Globus pallidus (tissue), 1 donor: Measurements from ENCODE around the gene ZNF598.
"Not testable (repeated sequence)": the region's sequence is repeated elsewhere in the genome, so short reads cannot be mapped to it uniquely, and the experiment has no call there.

Source experiments
- DNase-seq: peaks from one replicate; pipeline ENCODE4 v3.0.0-alpha.2; 2015; ENCODE audit warnings: low spot score

The ZNF598 gene

DNA sequence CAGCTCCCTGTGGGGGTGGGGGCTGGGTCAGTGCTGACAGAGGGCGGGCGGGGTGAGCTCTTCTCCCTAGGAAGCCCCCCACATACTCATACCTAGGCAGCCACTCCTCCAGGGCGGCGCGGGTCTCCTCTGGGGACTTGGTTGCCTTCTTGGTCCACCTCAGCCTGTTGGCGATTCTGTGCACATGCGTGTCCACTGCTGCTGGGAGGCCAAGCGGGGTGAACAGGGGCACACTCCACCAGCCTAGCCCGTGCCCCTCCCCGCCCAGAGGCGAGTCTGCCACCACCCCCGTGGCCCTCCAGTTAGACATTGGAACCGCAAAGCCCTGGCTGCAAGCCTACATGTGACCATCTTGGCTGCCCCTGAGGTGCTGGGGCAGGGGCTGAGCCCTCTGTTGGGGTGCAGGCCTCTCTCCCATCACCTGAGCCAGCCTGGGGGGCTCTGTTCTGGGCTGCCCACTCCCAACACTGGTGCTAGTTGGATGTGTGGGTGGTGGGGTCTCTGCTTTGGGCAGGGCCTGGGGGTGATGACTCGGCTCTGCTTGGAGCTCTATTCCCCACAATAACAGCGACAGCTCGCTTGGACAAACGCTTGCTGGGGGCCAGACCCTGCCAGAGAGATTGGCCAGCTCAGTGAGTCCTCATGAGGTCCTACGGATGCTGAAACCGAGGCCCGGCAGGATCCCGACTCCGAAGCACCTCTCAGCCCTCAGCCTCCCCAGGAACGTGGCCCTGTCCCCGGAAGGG is 30.6 kb upstream of the ZNF598 start:
- no peak for DNase-seq

DNA sequence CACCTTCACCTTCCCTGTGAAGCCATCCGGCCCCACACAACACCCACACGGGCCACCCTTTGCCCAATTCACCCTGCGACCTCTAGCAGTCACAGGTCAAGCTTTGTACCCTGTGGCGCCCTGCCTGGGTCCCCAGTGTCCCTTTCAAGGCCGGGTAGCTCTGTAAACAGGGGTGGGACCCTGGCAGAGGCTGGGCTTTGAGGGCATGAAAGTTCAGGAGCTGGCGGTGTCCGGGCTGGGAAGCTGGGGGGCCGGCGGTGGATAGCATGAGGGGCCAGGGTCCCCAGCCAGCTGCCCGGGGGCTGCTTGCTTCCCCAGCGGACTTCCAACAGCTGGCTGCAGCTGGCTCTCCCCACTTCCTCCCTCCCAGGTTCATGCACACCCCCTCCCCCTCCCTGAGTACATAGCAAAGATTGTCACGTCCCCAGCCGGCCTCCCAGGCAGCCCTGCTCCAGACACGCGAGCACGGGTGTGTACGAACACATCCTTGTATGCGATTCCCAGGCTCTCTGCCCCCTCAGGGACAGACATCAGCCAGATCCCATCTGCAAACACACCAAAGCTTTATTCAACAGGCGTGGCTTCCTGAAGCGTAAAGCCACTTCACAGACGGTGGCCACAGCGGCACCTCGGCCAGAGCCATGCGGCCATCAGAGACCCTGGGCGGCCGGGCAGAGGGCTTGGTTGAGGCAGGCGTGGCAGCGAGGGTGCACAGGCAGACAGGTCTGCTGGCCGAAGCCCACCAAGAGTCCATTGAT is 29.8 kb upstream of the ZNF598 start:
- no peak for DNase-seq

DNA sequence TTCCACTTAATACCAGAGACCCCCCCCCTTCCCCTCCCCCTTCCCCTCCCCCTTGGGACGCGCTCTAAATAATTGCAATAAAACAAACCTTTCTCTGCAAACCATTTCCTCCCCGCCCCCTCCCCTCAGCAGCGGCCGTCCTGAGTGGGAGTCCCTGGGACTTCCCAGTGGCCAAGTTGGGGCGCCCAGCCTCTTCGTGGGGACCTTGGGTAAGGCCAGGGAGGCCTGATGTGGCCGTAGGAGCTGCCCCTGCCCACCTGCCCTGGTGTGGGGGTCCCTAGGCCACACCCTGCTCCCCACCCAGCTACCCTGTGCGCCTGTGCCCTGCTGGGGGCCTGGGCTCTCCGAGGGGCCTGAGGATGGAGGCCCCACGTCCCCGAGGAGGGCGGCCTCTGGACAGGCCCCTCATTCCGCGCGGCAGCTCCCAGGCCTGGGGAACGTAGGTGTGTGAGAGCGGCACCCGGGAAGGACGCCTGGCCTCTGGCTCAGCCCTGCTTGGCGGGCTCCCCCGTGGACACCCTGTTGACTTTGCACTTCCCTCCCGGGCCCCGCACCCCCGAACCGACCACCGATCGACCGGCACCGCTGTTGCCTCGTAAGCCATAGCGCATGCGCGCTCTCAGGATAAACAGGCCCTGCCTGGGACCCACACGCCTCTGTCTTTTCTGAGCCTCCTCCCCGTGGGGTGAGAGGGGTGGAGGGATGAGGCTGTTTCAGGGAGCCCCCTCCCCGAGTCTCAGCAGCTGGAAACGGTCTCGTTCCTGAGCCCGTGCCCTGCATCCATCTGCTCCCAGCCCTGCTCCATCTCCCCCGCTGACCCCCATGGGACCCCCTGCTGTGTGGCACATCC is 29.0 kb upstream of the ZNF598 start:
- DNase-seq: no peak

DNA sequence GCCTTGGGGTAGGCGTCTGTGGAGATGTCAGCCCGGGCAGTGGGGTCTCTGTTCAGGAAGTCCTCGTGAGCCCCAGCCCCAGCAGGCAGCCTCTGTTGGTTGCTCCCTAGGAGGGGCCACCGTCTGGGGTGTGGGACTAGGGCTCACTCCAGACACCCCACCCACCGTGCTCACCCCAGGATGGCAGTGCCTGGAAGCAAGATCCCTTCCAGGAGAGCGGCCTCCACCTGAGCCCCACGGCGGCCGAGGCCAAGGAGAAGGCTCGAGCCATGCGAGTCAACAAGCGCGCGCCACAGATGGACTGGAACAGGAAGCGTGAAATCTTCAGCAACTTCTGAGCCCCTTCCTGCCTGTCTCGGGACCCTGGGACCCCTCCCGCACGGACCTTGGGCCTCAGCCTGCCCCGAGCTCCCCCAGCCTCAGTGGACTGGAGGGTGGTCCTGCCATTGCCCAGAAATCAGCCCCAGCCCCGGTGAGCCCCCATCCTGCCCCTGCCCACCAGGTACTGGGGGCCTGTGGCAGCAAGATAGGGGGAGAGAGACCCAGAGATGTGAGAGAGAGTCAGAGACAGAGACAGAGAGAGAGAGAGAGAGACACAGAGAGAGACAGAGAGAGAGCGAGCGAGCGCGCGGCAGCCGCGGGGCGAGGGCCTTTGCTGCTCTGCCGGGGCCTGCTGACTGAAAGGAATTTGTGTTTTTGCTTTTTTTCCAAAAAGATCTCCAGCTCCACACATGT is 28.2 kb upstream of the ZNF598 start:
- no peak for DNase-seq

DNA sequence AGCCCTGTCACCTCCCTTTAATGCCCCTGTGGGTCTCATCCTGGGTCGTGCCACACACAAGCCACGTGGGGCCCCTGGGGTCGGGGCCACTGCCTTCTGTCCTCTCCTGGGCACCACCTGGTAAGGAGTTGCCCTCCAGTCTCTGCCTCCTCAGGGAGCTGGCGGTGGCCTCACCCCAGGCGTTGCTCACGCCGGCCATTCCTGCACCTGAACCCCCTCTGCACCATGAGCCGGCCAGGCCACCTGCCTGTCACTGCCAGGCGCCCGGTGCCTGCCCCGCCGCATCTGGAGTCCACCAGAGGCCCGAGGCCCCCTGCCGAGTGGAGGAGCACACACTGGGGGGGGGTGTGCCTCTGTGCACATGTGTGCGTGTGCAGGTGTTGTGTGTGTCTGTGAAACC is 27.5 kb upstream of the ZNF598 start:
- no peak for DNase-seq

DNA sequence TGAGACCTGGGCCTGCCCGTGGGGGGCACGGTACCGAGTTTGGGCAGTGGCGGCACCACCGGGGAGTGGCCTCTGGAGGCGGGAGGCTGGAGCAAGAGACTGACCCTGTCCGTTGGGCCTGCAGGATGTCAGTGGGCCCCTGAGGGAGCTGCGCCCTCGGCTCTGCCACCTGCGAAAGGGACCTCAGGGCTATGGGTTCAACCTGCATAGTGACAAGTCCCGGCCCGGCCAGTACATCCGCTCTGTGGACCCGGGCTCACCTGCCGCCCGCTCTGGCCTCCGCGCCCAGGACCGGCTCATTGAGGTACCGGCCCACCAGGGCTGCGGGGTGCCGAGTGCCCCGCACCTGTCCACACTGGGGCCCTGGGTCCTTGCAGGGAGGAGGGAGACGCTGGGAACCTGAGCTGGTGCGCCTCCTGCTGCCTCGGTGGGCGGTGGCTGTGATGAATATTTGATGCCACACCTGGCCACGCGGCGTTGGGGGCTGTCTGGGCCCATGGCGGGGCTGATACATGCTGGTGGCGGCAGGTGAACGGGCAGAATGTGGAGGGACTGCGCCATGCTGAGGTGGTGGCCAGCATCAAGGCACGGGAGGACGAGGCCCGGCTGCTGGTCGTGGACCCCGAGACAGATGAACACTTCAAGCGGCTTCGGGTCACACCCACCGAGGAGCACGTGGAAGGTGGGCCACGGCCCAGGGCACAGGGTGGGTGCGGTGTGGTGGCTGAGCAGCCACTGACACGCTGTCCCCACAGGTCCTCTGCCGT is 26.8 kb upstream of the ZNF598 start:
- no peak for DNase-seq

DNA sequence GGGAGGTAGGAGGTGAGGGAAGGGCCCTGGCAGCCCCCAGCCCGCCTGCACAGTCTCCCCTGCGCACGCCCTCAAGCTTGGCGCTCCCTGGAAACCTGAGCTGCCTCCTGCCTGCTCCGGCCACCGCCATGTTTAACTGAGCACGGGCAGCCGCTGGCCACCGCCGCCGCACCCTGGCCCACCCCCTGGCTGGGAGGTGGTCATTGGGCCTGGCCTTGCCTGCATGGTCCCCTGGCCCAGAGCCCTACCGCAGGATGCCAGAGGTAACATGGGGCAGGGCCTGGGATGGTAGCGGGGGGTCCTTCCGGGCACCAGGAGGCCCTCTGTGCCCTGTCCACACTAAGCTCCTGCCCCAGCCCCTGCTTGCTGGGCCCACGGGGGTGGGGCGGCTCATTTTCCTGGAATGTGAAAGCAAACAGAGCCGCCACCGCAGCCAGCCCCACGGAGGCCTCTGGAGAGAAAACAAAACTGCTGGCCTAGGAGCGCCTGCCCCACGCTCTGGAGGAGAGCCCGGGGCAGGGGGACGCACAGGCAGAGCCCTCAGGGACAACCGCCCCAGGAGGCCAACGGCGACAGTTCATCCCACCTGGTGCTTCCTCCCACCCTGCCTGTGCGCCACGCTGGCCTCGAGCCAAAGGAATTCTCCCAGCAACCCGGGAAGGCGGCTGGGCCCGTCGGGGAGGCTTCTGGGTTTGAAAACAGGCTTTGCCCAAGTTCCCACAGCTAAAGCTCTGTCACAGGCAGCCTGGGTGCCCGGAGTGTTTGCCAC is 26.0 kb upstream of the ZNF598 start:
- no peak for DNase-seq

DNA sequence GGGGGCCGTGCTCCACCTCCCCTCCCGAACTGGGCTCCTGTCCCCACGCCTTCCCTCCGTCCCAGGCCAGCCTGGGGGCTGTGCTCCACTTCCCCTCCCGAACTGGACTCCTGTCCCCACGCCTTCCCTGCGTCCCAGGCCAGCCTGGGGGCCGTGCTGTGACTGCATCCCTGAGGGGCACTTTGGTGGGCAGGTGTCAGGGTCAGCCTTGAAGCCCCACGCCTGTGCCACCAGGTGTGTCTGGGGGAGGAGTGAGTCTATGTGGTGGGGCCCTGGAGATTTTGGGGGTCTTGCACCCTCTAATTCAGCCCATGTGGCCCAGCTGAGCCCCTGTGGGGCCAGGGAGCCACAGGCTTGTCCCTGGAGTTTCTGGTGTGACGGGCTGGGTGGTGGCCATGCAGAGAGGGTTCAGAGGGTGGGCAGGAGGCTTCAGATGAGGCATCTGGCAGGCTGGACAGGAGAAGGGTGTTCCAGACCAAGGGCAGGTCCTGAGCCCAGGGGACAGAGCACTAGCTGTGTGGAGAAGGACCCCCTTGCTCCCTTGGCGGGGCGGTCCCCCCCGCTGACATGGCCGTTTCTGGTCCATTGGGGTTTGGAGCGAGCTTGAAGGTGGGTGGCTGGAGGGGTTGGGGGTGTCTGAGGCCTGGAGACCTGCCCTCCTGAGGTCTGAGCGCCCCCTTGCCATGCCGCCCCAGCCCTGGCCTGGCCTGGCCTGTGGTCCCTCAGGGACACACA is 25.2 kb upstream of the ZNF598 start:
- no peak for DNase-seq

DNA sequence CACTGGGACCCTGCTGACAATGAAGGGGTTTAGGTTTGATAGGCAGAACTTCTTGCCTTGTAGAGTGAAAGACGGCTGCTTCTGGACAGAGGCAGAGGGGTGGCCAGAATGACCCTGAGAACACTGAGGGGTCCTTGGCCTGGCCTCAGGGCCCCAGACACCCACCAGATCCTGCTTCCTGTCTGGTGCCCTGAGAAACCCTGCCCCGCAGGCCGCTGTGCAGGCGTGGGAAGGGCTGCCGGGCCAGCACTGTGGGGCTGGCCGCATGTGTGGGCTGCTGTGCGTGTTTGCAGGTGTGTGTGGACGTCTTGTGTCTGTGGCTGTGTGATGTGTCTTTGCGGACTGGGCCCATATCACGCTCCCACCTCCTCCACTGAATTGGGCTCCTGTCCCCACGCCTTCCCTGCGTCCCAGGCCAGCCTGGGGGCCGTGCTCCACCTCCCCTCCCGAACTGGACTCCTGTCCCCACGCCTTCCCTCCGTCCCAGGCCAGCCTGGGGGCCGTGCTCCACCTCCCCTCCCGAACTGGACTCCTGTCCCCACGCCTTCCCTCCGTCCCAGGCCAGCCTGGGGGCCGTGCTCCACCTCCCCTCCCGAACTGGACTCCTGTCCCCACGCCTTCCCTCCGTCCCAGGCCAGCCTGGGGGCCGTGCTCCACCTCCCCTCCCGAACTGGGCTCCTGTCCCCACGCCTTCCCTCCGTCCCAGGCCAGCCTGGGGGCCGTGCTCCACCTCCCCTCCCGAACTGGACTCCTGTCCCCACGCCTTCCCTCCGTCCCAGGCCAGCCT is 24.5 kb upstream of the ZNF598 start:
- DNase-seq: not testable (repeated sequence)

DNA sequence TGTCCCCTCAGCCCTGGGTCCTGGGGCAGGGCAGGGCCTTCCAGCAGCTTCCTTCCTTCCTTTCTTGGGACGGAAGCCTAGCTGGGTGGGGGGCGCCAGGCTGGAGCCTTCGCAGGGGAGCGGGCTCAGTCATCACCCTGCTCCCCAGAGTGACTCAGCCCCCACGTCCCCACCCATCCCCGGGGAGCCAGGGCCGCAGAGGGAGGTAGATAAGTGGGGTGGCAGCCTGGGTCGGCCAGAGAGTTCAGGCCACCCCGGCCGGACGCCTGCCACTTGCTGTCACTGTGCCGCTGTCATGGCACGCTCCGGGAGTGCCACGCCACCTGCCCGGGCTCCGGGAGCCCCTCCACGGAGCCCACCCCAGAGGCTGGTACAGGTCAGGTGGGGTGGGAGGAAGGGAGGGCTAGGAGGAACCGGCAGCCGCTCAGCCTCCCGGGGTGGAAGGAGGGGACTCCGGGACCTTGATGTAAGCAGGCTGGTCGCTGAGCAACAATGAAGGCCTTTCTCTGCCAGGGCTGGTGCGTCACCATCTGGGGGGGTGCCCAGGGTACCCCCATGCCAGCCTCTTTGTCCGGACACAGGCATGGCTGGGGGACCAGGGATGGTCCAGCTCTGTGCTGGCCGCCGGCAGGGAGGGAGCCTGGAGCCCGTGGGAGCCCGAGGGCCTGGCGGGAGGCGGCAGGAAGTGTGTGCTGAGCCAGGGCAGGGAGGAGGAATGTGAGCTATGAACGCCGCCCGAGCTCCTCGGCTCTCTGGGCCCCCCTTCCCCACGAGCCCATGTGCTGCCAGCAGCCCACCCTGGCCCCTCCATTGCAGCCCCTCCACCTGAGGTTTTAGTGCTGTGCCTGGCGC is 23.7 kb upstream of the ZNF598 start:
- peak; percentile 97 for DNase-seq

DNA sequence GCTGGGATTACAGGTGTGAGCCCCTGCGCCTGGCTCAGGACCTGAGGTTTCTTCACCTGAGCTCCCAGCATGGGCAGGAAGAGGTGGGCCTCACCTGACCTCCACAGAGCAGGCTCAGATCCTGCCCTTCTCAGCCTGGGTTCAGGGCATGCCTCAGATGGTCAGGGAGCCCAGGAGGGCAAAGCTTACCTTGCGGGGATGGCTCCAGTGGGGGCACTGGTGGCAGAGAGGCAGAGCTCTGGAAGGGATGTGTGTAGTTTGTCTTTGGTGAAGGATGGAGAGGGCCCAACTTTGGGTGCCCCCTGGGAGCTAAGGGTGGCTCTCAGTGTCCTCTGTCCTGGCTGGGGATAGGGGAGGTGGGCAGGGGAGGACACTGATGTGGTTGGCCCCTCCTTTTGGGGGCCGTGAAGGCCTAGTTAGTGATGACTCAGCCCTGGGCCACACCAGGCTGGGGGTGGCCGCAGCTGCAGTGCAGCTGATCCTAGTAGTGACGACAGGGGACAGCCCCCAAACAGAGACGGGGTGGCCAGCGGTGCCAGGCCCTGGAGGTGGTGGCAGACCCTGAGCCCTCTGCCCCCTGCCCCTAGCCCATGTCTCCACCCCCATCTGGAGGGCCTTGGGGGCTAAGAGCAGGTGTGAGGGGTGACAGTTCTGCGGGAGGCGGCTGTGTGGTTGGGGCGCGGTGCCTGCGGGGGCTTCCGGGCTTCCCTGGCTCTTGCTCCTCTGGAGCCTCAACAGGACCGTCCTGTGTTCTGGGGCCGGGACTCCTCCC is 22.9 kb upstream of the ZNF598 start:
- DNase-seq: peak; percentile 75

DNA sequence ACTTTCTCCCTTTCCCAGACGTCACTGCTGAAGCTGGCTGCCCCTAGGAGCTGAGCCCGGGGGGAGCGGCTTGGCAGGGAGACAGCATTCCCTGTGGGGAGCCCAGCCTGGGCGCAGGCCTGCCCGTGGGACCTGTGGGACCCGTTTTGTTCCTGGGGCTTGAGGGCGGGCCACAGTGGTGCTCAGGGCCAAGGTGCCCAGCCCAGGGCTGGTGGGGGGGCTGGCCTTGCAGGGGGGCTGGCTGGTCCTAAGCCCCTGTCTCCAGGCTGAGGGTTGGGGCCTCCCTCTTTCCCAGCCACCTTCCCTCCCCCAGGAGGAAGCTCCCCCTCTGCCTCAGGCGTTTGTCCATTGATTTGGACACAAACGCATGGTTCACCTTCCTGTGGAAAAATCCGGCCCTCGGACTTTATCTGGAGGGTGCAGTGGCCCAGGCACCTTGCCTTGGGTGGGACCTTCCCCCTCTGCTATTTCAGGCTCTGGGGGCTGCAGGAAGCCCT is 21.5 kb upstream of the ZNF598 start:
- no peak for DNase-seq

DNA sequence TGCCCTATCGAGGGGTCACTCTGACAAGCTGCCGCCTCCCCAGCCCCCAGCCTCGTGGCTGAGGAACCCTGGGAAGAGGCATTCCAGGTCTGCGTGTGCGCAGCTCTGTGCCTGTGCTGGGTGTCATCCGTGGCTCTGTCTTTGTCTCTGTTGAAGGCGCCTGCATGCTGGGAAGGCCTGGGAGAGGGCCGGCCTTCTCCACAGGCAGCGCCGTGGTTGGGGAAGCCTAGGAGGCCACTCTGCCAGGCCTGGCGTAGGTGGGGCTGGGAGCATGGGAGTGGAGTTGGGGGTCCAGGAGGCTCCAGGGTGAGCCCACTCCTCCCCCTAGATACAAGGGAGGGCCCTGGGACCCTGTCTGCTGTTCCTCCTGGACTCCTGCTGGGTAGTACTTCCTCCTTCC is 20.4 kb upstream of the ZNF598 start:
- no peak for DNase-seq

DNA sequence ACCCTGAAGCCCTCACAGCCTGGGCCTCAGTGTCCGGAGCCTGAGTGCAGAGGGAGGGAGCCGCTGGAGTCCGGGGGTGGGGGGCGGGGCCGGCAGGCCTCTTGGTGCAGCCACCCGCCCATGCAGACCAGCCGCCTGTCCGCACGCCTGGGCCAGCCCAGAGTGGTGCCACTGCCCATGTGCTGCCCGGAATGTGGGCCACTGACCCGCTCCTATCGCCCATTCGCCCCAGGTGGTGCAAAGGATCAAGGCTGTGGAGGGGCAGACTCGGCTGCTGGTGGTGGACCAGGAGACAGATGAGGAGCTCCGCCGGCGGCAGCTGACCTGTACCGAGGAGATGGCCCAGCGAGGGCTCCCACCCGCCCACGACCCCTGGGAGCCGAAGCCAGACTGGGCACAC is 19.7 kb upstream of the ZNF598 start:
- DNase-seq: no peak

DNA sequence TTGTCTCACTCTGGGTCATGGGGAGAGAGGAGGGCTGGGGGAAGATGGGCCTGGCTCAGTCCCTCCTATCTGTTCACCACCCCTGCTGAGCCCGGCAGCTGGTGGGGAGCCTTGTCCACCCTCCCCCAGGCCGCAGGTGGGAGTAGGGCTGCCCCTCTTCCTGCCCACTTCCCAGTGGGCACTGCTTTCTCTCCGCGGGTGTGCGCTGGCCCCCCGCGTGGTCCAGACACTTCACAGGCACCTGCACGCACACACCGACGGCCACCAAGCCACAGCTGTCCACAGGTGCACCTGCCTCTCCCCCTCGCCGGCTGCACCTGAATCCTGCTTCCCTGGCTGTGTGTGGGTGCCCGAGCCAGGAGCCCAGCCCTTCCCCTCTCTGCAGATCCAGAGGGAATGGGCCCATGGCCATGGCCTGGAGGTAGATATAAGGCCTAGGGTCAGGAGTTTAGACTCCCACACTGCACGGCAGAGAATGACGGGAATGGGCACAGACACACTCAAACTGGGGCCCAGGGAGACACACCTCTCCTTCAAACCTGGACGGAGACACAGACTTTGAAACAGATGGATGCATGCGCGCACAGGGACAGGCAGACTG is 19.1 kb upstream of the ZNF598 start:
- no peak for DNase-seq

DNA sequence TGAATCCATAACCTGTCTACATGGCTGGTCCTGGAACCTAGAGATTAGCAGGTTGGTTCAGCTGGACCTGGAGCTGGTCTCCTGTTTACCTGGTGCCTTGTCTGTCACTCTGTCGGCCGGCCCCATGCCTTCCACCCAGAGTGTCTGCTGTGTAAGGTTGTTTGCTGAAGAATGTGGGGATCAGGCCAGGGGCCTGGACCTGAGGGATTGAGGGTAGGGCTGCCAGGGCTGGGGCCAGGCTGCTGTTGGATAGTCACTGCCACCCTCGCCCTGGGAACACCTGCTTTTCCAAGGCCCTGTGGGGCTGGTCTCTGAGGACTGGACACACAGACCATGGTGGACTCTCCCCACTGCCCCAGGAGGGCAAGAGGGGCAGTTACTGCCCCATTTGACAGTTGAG is 18.5 kb upstream of the ZNF598 start:
- DNase-seq: no peak
